Activated CD4-positive, alpha-beta T cell treated with anti-CD3 and anti-CD28 coated beads for 36 hours (primary cell): Measurements from ENCODE around the gene MACROD2. TPM values are rescaled to one million over a fixed set of nuclear protein-coding genes. Genes with fewer than 3 reads are reported as not detected.

ENCODE experiments used
- ATAC-seq: fragments of 200-7000 bp; cut with Tn5 transposase; one replicate; pipeline ENCODE4 v1.10.0; 2021; ENCODE audit warnings: mild to moderate bottlenecking, moderate library complexity
- CTCF ChIA-PET: fragments of 350-600 bp; sonication (Branson Sonifier 250); formaldehyde crosslinking; loops from one replicate; lab custom pipeline; 2021; ENCODE audit warnings: antibody characterized with exemption; lab: Charles Lee
- POLR2A ChIA-PET: fragments of 350-600 bp; sonication (Branson Sonifier 250); formaldehyde crosslinking; loops from one replicate; lab custom pipeline; 2021; ENCODE audit warnings: antibody characterized with exemption, inconsistent platforms; lab: Charles Lee
- DNase-seq: peaks from one replicate; pipeline ENCODE4 v3.0.0-alpha.2; 2020
- H3K27ac Mint-ChIP-seq: one replicate; pipeline ENCODE4 v1.8.0; 2021; ENCODE audit warnings: mixed read lengths
- H3K27me3 Mint-ChIP-seq: one replicate; pipeline ENCODE4 v1.8.0; 2021; ENCODE audit warnings: mixed read lengths
- H3K36me3 Mint-ChIP-seq: one replicate; pipeline ENCODE4 v1.8.0; 2021; ENCODE audit warnings: low read depth, mixed read lengths
- H3K4me1 Mint-ChIP-seq: one replicate; pipeline ENCODE4 v1.8.0; 2021; ENCODE audit warnings: mixed read lengths
- H3K4me3 Mint-ChIP-seq: one replicate; pipeline ENCODE4 v1.8.0; 2021; ENCODE audit warnings: mild to moderate bottlenecking, moderate library complexity, mixed read lengths
- H3K9me3 Mint-ChIP-seq: one replicate; pipeline ENCODE4 v1.8.0; 2021; ENCODE audit warnings: low read depth, mixed read lengths
- intact Hi-C, 2 experiments: fragments of 100-400 bp; cut with DNase I in 1 of 2; cut with micrococcal nuclease in 1 of 2; formaldehyde crosslinking; loops; one replicate each; pipeline versions ENCODE4 v1.14.2 to v1.15.1; 2022 to 2024; cut with DNase I, micrococcal nuclease
- total RNA-seq, 2 experiments: library from RNA; stranded (reverse); gene quantifications; one replicate each; pipeline ENCODE4 v1.2.3, GENCODE V29; 2021

The MACROD2 gene
- total RNA-seq, 2 experiments from 2014 or later = not detected

DNA sequence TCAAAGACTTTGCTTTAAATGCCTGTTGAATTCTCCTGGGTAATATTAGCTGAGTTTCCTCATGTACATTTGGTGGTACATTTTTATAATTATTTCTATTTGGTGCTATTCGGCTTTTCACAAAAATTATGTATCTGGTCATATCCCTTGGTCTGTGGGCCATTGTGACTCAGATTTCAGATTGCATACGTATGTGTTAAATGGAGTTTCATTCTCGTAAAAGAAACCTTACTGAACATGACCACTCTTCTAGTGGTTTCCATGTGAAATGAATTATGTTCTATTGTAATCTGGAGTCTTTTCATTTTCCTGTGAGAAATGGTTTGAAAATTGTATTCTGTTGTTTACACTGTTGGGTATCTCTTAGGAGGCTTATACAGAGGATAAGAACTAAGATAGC lies 728.3 kb downstream of the MACROD2 start:
- DNase-seq = no peak
- ATAC-seq = no peak
- H3K9me3 Mint-ChIP-seq = peaks cover 9% of the 10 kb centered on the region
- ChIA-PET POLR2A (no interaction called here), CTCF (no interaction called here)
- H3K4me3 Mint-ChIP-seq = no peak overlapping the region
- no peaks in the 10 kb centered on the region for H3K27me3 Mint-ChIP-seq
- intact Hi-C loops = no loop called here
- H3K27ac Mint-ChIP-seq = no peak overlapping the region
- H3K36me3 Mint-ChIP-seq = no peaks in the 10 kb centered on the region
- H3K4me1 Mint-ChIP-seq = no peaks in the 10 kb centered on the region

DNA sequence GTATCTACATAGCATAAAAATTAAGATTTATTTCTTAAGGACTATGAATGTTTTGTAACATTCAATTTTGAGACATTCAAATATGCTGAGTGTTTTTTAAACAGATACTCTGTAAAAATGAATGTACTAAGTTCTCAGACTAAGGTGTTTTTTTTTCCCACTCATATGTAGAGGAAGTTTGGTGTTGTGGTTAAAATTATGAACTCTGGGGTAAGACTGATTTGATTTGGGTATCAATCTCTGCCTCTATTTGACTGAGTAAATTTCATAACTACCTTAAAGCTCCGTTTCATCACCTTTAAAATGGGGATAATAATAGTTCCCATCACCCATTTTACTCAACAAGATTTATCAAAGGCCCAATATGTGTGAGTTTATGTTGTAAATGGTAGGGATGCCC lies 728.7 kb downstream of the MACROD2 start:
- ChIA-PET POLR2A (no interaction called here), CTCF (no interaction called here)
- no peak for DNase-seq
- Mint-ChIP-seq H3K4me3 (no peak overlapping the region), H3K4me1 (no peaks in the 10 kb centered on the region), H3K27me3 (no peaks in the 10 kb centered on the region), H3K27ac (no peak overlapping the region), H3K36me3 (no peaks in the 10 kb centered on the region), H3K9me3 (peaks cover 9% of the 10 kb centered on the region)
- intact Hi-C loops = no loop called here
- no peak for ATAC-seq

GRCh38 chr20:14724468-14724867 lies 729.2 kb downstream of the MACROD2 start:
- no peak for DNase-seq
- ChIA-PET POLR2A (no interaction called here), CTCF (no interaction called here)
- no peak overlapping the region for H3K27ac Mint-ChIP-seq
- H3K9me3 Mint-ChIP-seq = peaks cover 8% of the 10 kb centered on the region
- H3K27me3 Mint-ChIP-seq = no peaks in the 10 kb centered on the region
- no peaks in the 10 kb centered on the region for H3K36me3 Mint-ChIP-seq
- ATAC-seq = no peak
- H3K4me1 Mint-ChIP-seq = no peaks in the 10 kb centered on the region
- H3K4me3 Mint-ChIP-seq = no peak overlapping the region
- intact Hi-C loops = no loop called here

DNA sequence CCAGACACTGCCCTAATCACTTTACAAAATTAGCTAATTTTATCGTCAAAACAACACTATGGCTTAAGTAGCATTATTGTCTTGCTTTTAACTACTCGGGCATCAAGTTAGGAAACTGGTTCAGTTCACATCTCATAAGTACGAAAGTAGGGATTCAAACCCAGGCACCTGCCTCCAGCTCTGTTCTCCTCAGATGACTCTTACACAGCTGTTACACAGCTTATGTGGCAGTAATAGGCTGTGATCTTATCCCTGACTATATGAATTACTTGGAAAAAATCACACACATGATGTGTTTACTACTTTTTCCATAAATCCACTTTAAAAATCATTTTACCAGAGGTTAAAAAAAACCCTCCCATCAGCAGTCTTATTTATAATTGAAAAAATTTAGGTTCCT lies 731.3 kb downstream of the MACROD2 start:
- intact Hi-C loops = no loop called here
- Mint-ChIP-seq H3K4me1 (no peaks in the 10 kb centered on the region), H3K4me3 (no peak overlapping the region), H3K27me3 (no peaks in the 10 kb centered on the region), H3K9me3 (peaks cover 6% of the 10 kb centered on the region), H3K36me3 (no peaks in the 10 kb centered on the region), H3K27ac (no peak overlapping the region)
- ChIA-PET POLR2A (no interaction called here), CTCF (no interaction called here)
- DNase-seq (no peak), ATAC-seq (no peak)

DNA sequence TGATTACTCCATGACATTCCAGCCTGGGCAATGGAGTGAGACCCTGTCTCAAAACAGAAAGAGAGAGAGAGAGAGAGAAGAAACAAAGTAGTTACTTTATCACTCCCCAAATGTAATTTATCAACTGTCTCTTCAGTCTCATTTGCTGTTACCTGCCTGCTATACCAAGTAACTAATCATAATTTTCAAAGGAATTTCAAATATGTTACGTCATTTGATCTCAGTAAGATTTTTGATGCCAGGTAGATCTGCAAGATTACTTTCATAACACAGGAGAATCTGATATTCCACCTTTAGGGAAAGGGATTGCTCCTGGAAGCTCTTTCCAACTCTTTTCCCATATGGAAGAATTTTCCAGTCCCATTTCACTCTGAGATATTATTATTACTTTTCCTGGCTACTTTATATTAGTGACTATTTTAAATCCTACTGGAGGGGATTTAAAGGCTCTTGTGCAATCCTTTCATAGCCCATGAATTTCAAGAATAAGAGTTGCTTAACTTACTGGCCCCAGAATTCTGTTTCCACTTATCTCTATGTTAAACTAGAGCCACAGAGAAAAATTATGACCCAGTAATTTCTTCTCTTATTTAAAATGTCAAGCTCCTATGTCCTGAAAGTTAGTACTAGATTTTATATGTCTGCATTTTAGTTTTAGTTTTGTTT lies 732.3 kb downstream of the MACROD2 start:
- no peaks in the 10 kb centered on the region for H3K36me3 Mint-ChIP-seq
- H3K4me1 Mint-ChIP-seq = no peaks in the 10 kb centered on the region
- POLR2A ChIA-PET = no interaction called here
- DNase-seq (no peak), ATAC-seq (no peak)
- CTCF ChIA-PET = no interaction called here
- no peaks in the 10 kb centered on the region for H3K27me3 Mint-ChIP-seq
- H3K4me3 Mint-ChIP-seq = no peak overlapping the region
- H3K9me3 Mint-ChIP-seq = peaks cover 6% of the 10 kb centered on the region
- H3K27ac Mint-ChIP-seq = no peak overlapping the region
- intact Hi-C loops = no loop called here

GRCh38 chr20:14729390-14729789 lies 734.1 kb downstream of the MACROD2 start:
- Mint-ChIP-seq H3K27ac (no peak overlapping the region), H3K9me3 (peaks cover 6% of the 10 kb centered on the region), H3K4me1 (no peaks in the 10 kb centered on the region), H3K27me3 (no peaks in the 10 kb centered on the region), H3K4me3 (no peak overlapping the region), H3K36me3 (no peaks in the 10 kb centered on the region)
- intact Hi-C loops = no loop called here
- DNase-seq (no peak), ATAC-seq (no peak)
- ChIA-PET POLR2A (interaction anchor here (0.6 kb wide), 1 partner anchor 508 kb away, joined by 3 read pairs; no protein-coding TSS in a partner anchor), CTCF (no interaction called here)

DNA sequence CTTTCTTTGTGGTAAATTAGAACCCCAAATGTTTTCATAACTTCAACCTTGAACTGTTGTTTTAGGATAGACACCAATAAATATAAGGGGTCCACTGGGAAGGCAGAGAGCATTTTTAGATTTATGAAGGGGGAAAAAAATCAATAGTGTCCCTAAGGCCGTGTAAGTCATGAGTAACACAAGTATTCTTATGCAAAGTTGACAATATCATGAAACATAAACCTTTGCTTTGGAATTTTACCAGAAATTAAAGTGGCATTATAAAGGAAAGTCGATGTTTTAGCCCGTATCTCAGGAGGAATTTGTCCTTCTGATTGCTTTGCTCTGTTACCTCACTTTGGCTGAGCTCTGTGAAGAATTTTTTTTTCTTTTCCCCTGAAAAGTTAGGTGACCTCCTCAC lies 737.0 kb downstream of the MACROD2 start:
- DNase-seq (no peak), ATAC-seq (no peak)
- H3K9me3 Mint-ChIP-seq = peaks cover 5% of the 10 kb centered on the region
- POLR2A ChIA-PET = no interaction called here
- no peak overlapping the region for H3K4me3 Mint-ChIP-seq
- intact Hi-C loops = no loop called here
- H3K36me3 Mint-ChIP-seq = no peaks in the 10 kb centered on the region
- H3K27me3 Mint-ChIP-seq = no peaks in the 10 kb centered on the region
- no peak overlapping the region for H3K27ac Mint-ChIP-seq
- CTCF ChIA-PET = no interaction called here
- no peaks in the 10 kb centered on the region for H3K4me1 Mint-ChIP-seq

- intact Hi-C loops = no loop called here
- POLR2A ChIA-PET = no interaction called here
- CTCF ChIA-PET = no interaction called here
- Mint-ChIP-seq H3K9me3 (peaks cover 5% of the 10 kb centered on the region), H3K4me1 (no peaks in the 10 kb centered on the region), H3K27me3 (no peaks in the 10 kb centered on the region), H3K4me3 (no peak overlapping the region), H3K27ac (no peak overlapping the region), H3K36me3 (no peaks in the 10 kb centered on the region)
- no peak for ATAC-seq
- DNase-seq = no peak
Observed at GRCh38 chr20:14732996-14733395, 737.7 kb downstream of the MACROD2 start.

GRCh38 chr20:14740380-14740779 lies 745.1 kb downstream of the MACROD2 start:
- ChIA-PET CTCF (no interaction called here), POLR2A (no interaction called here)
- H3K4me1 Mint-ChIP-seq = no peaks in the 10 kb centered on the region
- H3K27ac Mint-ChIP-seq = no peak overlapping the region
- no peaks in the 10 kb centered on the region for H3K36me3 Mint-ChIP-seq
- no peak overlapping the region for H3K4me3 Mint-ChIP-seq
- H3K27me3 Mint-ChIP-seq = no peaks in the 10 kb centered on the region
- peaks cover 4% of the 10 kb centered on the region for H3K9me3 Mint-ChIP-seq
- DNase-seq (no peak), ATAC-seq (no peak)
- intact Hi-C loops = no loop called here

- Mint-ChIP-seq H3K27me3 (no peaks in the 10 kb centered on the region), H3K27ac (no peak overlapping the region), H3K36me3 (no peaks in the 10 kb centered on the region), H3K4me3 (no peak overlapping the region), H3K4me1 (no peaks in the 10 kb centered on the region), H3K9me3 (peaks cover 4% of the 10 kb centered on the region)
- DNase-seq (no peak), ATAC-seq (no peak)
- intact Hi-C loops = no loop called here
- POLR2A ChIA-PET = no interaction called here
- CTCF ChIA-PET = no interaction called here
Observed at GRCh38 chr20:14741616-14742015, 746.3 kb downstream of the MACROD2 start.

GRCh38 chr20:14744723-14745122 lies 749.4 kb downstream of the MACROD2 start:
- Mint-ChIP-seq H3K4me1 (no peaks in the 10 kb centered on the region), H3K9me3 (peaks cover 6% of the 10 kb centered on the region), H3K36me3 (no peaks in the 10 kb centered on the region), H3K27ac (no peak overlapping the region), H3K4me3 (no peak overlapping the region), H3K27me3 (no peaks in the 10 kb centered on the region)
- ChIA-PET CTCF (no interaction called here), POLR2A (no interaction called here)
- ATAC-seq (no peak), DNase-seq (no peak)
- intact Hi-C loops = no loop called here

DNA sequence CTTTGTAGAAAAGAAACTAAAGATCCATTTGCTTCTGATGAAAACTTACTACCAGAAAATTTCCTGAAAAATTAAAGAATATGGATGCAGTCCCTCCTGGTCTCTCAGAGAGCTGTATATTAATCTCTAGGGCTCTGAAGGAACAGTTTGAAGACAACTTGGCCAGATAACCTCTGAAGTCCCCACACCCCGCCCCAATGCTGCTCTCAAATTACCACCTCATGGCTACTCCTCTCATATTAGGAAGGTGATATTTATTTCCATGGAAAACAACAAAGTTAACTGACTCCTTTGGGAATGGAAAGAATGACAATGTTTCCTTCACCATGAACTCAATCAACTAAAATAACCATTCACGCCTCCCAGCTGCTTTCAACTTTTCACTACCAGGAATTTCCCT lies 750.5 kb downstream of the MACROD2 start:
- Mint-ChIP-seq H3K4me1 (no peaks in the 10 kb centered on the region), H3K36me3 (no peaks in the 10 kb centered on the region), H3K9me3 (peaks cover 6% of the 10 kb centered on the region), H3K27me3 (no peaks in the 10 kb centered on the region), H3K27ac (no peak overlapping the region), H3K4me3 (no peak overlapping the region)
- CTCF ChIA-PET = no interaction called here
- POLR2A ChIA-PET = no interaction called here
- DNase-seq = no peak
- intact Hi-C loops = no loop called here
- ATAC-seq = no peak
